ENCODE data around the gene MGP. TPM values are rescaled to one million over a fixed set of nuclear protein-coding genes. Genes with fewer than 3 reads are reported as not detected.

The MGP gene
- total and polyA plus RNA-seq, 2 of the 8 experiments (the other 6 are each of a cell fraction or from before 2014, with no cell fraction given), result not detected

DNA sequence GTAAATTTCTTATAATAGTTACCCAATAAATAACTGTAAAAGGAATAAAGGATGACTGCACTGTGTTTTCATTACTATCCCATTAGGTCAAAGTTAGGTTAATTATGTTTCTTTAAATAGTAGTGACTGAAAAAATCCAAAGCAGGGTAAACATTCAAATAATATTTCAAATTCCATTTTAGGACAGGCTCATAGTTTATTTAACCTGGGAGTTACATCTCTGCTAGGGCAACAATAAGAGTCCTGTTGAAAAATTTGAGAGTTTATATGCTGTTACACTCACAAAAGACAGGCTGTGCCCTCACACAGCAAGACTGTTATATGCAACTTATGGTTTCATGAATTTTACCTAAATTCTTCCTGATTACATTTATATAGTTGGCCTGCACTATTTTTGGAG, 44.6 kb upstream of the MGP start (continued):
- TF ChIP-seq EZH2 (IDR thresholded peaks at IDR 0.05; ENCODE audit: low read depth, low read length, severe bottlenecking) (no peak), KDM4A (IDR thresholded peaks at IDR 0.05; ENCODE audit: low read depth, low read length, severe bottlenecking) (no peak), RFX5 (IDR thresholded peaks at IDR 0.05; ENCODE audit: borderline replicate concordance, low read depth, low read length) (no peak), RXRA (IDR thresholded peaks at IDR 0.05; ENCODE audit: insufficient read depth, low read depth, low read length) (no peak), ASH2L (IDR thresholded peaks at IDR 0.05; ENCODE audit: low read length) (no peak)

All from H1 (cell line).